GM12878 (cell line): ENCODE data around the gene KAZN. TPM values are rescaled to one million over a fixed set of nuclear protein-coding genes. Genes with fewer than 3 reads are reported as not detected.

ENCODE experiments used
- ATAC-seq: fragments of 200-7000 bp; cut with Tn5 transposase; 3 replicates; pipeline ENCODE4 v1.9.1; 2020; ENCODE audit warnings: mild to moderate bottlenecking, moderate library complexity
- BruUV-seq: library from RNA; stranded (reverse); fragments of 400-500 nt; replicated peaks from 2 replicates; lab custom pipeline; 2021; lab: Mats Ljungman, UMichigan
- CTCF ChIA-PET: fragments of 300-600 bp; sonication (Branson Sonifier 250); formaldehyde crosslinking; extraction: SDS; loops from one replicate; lab custom pipeline; 2021; ENCODE audit warnings: inconsistent platforms; lab: Yijun Ruan, JAX
- POLR2A ChIA-PET: fragments of 350-600 bp; formaldehyde crosslinking; extraction: SDS; loops from one replicate; lab custom pipeline; 2021; ENCODE audit warnings: inconsistent platforms; lab: Charles Lee
- RAD21 ChIA-PET: fragments of 300-600 bp; sonication (Branson Sonifier 250); formaldehyde crosslinking; loops from one replicate; lab custom pipeline; 2023; ENCODE audit warnings: antibody characterized with exemption; ENCODE audit not compliant: unreplicated experiment; lab: Charles Lee
- SMC1A ChIA-PET: fragments of 300-600 bp; sonication (Branson Sonifier 250); formaldehyde crosslinking; loops from one replicate; lab custom pipeline; 2023; ENCODE audit not compliant: unreplicated experiment, uncharacterized antibody; lab: Charles Lee
- DNase-seq: peaks from one replicate; pipeline ENCODE4 v3.0.0-alpha.2; 2011; ENCODE audit warnings: low read depth, low spot score
- FAIRE-seq: peaks from 3 replicates; lab custom pipeline; 2011; peaks lifted over from hg19 to GRCh38; lab: Jason Lieb, UNC
- H2AFZ ChIP-seq: 2 replicates; pipeline ENCODE4 v1.6.0; 2011; ENCODE audit warnings: low read depth, low read length, control low read depth; ENCODE audit not compliant: control insufficient read depth
- H3K27ac ChIP-seq: 2 replicates; pipeline ENCODE4 v1.5.1; 2011; ENCODE audit warnings: control low read depth; ENCODE audit not compliant: control insufficient read depth, insufficient read depth
- H3K27me3 ChIP-seq, 2 experiments: replicated peaks in 1 of 2; 2 replicates each; pipeline versions ENCODE4 v1.6.0 to v1.6.1; 2011; ENCODE audit warnings: low read length in 1 of 2; ENCODE audit not compliant: control insufficient read depth in 2 of 2, insufficient read depth in 2 of 2
- H3K36me3 ChIP-seq, 2 experiments: 2 replicates each; pipeline ENCODE4 v1.5.1; 2011; ENCODE audit warnings: low read length in 1 of 2; ENCODE audit not compliant: control insufficient read depth in 2 of 2, insufficient read depth in 2 of 2
- H3K4me1 ChIP-seq: 2 replicates; pipeline ENCODE4 v1.6.1; 2011; ENCODE audit warnings: mild to moderate bottlenecking, low read length, moderate library complexity, mixed read lengths; ENCODE audit not compliant: control insufficient read depth, insufficient read depth
- H3K4me2 ChIP-seq: 2 replicates; pipeline ENCODE4 v1.6.0; 2011; ENCODE audit warnings: control low read depth; ENCODE audit not compliant: control insufficient read depth, insufficient read depth
- H3K4me3 ChIP-seq: fragments of 200-600 bp; sonication (generic); 2 replicates; pipeline ENCODE4 v1.5.1; 2016
- H3K79me2 ChIP-seq: 2 replicates; pipeline ENCODE4 v1.6.0; 2011; ENCODE audit warnings: low read length; ENCODE audit not compliant: control insufficient read depth, insufficient read depth
- H3K9ac ChIP-seq: 2 replicates; pipeline ENCODE4 v1.8.0; 2011; ENCODE audit warnings: low read length, control low read depth, mixed read lengths; ENCODE audit not compliant: control insufficient read depth, insufficient read depth
- H3K9me3 ChIP-seq: replicated peaks from 3 replicates; pipeline ENCODE4 v1.5.1; 2011; ENCODE audit warnings: mild to moderate bottlenecking, low read length; ENCODE audit not compliant: control insufficient read depth, insufficient read depth
- H4K20me1 ChIP-seq: 2 replicates; pipeline ENCODE4 v1.6.0; 2011; ENCODE audit not compliant: control insufficient read depth, insufficient read depth
- BCLAF1 ChIP-seq: fragments of 450-650 bp; IDR thresholded peaks from 2 replicates; pipeline ENCODE4 v1.6.1; 2017; ENCODE audit warnings: antibody characterized with exemption, mild to moderate bottlenecking, moderate library complexity
- CBX3 ChIP-seq: fragments of 200-600 bp; sonication (generic); IDR thresholded peaks from 2 replicates; pipeline ENCODE4 v1.6.1; 2016; ENCODE audit warnings: low read depth, borderline replicate concordance
- NR2C1 ChIP-seq: fragments of 450-650 bp; IDR thresholded peaks from 2 replicates; pipeline ENCODE4 v1.6.1; 2017; ENCODE audit warnings: antibody characterized with exemption, mild to moderate bottlenecking, moderate library complexity
- POLR2AphosphoS5 ChIP-seq: IDR thresholded peaks from 2 replicates; pipeline ENCODE4 v1.6.1; 2011; ENCODE audit warnings: mild to moderate bottlenecking, low read length, inconsistent platforms
- TCF7 ChIP-seq: IDR thresholded peaks from 2 replicates; pipeline ENCODE4 v1.6.1; 2014; ENCODE audit warnings: antibody characterized with exemption, borderline replicate concordance
- WRNIP1 ChIP-seq: IDR thresholded peaks from 2 replicates; pipeline ENCODE4 v1.6.1; 2011; ENCODE audit warnings: low read depth, low read length, improper control_type of control experiment, borderline replicate concordance
- WGBS: methylation state at CpG from one replicate; pipeline ENCODE4 v1.1.6; 2016; ENCODE audit warnings: low lambda C conversion rate; ENCODE audit not compliant: insufficient replicate concordance, insufficient coverage; ENCODE audit errors: missing lambda C conversion rate; 5-methylcytosine and 5-hydroxymethylcytosine counted together
- in situ Hi-C: fragments of 300-500 bp; cut with MboI; formaldehyde crosslinking; loops from 9 replicates; pipeline ENCODE4 v1.14.3; 2018; ENCODE audit warnings: mixed read lengths
- intact Hi-C: fragments of 100-400 bp; cut with micrococcal nuclease; formaldehyde crosslinking; loops from one replicate; pipeline ENCODE4 v1.14.2; 2022; ENCODE audit not compliant: unreplicated experiment
- polyA plus RNA-seq, 11 experiments: library from polyadenylated mRNA; depleted of rRNA in 4 of 11; unstranded in 6 of 11; stranded (reverse) in 5 of 11; fragments of >200 nt; fragmentation: Nextera tagmentation in 4 of 11; fragmentation: Illumina TruSeq in 1 of 11; extraction: Ambion mirVana in 4 of 11; extraction: Trizol in 1 of 11; gene quantifications; 1 replicate in 1 of 11; 2 replicates in 10 of 11; pipeline versions ENCODE4 v1.2.1 to v1.2.3, GENCODE V29; 2011 to 2016; ENCODE audit warnings: inconsistent platforms in 2 of 11, missing spikeins in 2 of 11, low read depth in 1 of 11
- total RNA-seq, 4 experiments: library from RNA; depleted of rRNA in 3 of 4; stranded (reverse); fragments of >200 nt in 3 of 4; fragmentation: Illumina TruSeq in 1 of 4; extraction: Trizol in 1 of 4; gene quantifications; 2 replicates each; pipeline versions ENCODE4 v1.2.1 to v1.2.3, GENCODE V29; 2013 to 2021

Gene KAZN
- total and polyA plus RNA-seq, 10 of the 15 experiments (the other 5 are each of a cell fraction or from before 2014, with no cell fraction given) = 0.72 to 4.0 (median 1.2) TPM

DNA sequence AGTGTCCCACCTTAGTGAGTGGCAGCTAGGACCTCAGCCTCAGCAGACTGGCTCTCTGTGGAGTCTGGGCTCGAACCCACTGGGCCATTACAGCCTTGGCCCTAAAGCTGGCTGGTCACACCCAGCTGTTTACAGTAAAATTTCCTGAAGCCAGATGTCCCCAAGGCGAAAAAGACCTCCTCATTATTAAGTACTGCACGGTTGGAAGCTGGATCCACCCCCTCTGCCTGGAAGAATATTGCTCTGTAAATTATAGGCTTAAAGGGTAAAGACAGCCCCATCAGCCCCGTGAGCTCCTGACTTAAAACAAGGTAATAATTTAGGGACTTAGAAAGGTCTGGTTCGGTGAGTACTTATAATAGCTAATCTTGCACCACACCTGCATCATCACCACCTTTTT lies 524.8 kb downstream of the KAZN start (continued):
- TF ChIP-seq BCLAF1 (no peak), NR2C1 (no peak)

DNA sequence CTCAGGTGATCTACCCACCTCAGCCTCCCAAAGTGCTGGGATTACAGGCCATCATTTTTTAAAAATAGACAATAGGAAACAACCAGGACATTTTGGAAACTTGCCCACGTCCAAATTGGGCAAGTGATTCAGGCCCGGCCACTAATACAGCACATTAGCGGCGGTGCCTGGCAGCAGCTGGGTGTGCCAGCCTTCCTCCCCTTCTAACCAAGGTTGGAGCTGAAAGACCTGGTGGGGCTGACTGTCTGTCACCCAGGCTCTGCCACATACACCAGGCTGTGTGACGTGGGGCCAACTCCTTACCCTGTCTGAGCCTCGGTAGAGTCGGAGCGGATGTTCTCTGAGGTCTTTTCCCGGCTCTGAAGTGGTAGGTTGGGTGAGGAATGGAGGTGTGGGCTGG lies 525.4 kb downstream of the KAZN start:
- no peak for DNase-seq
- Histone ChIP-seq H4K20me1 (no peaks in the 10 kb centered on the region; the same call in 1 of the 2 replicates), H2AFZ (no peak overlapping the region), H3K27me3 (no peaks in the 10 kb centered on the region; a peak in 1 of 4 replicates), H3K36me3 (no peaks in the 10 kb centered on the region), H3K27ac (no peak overlapping the region), H3K9me3 (no peaks in the 10 kb centered on the region), H3K4me3 (no peak overlapping the region), H3K4me1 (no peaks in the 10 kb centered on the region), H3K79me2 (no peaks in the 10 kb centered on the region), H3K4me2 (no peak overlapping the region), H3K9ac (no peak overlapping the region)
- FAIRE-seq = no peak
- ChIA-PET SMC1A (interaction anchor here (1.1 kb wide), 1 partner anchor 148 kb away, joined by 3 read pairs; no protein-coding TSS in a partner anchor), POLR2A (no interaction called here), CTCF (interaction anchor here (0.7 to 2.0 kb wide), 7 partner anchors 15 to 181 kb away, joined by 3 to 6 read pairs (median 4); no protein-coding TSS in a partner anchor), RAD21 (no interaction called here)
- intact Hi-C loops = no loop called here
- no peak for TF ChIP-seq CBX3
- TF ChIP-seq POLR2AphosphoS5 = no peak
- TF ChIP-seq TCF7 = no peak
- no peak for TF ChIP-seq WRNIP1
- WGBS = 59% methylated on average over 9 of the region's 9 CpGs
- no TSS peak for BruUV-seq
- no peak for ATAC-seq
- in situ Hi-C loops = loop anchor here (10.0 kb wide), 1 partner anchor 181 kb away; no protein-coding TSS in a partner anchor
